Suppressor macrophage treated with lipopolysaccharide for 4 hours (primary cell): Measurements from ENCODE around the gene SPTBN4.
"Not testable (repeated sequence)": the region's sequence is repeated elsewhere in the genome, so short reads cannot be mapped to it uniquely, and the experiment has no call there.

Source experiments
- DNase-seq: peaks from one replicate; pipeline ENCODE4 v3.0.0-alpha.2; 2020

The SPTBN4 gene

DNA sequence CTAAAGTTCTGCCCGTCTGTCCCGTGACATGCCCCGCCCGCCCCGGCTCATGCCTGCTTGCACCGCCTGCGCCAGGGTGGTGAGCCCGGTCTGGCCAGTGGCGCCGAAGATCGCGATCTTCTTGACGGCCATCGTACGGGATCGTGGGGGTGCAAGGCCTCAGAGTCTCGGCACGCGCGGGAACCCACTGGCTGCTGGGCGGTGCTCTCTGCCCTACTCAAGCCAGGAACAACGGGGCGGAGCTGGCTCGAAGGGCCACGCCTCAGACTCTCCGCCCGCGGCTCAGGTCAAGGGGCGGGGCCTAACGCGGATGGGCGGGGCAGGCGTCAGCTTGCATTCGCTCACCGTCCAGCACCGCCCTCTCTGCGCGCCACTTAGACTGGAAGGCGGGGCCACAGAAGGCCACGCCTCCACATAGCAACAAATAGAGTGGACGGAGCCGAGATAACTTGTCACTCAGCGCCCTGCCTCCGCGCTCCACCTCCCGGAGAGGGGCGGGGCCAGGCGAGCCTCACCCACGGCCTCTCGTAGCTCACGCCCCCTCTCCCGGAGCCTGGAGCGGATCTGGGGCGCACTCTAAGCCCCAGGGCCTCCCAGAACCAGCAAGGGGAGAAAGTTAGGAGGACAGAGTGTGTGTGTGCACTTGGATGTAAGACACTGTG lies 1.1 kb upstream of the SPTBN4 start, which contains the start of gene BLVRB:
Gene BLVRB, minus strand, starts transcription at position 189 of the 662 bp plus-strand sequence. Its CDS starts 57 bp downstream, at position 132.
- peak; percentile 100 for DNase-seq

DNA sequence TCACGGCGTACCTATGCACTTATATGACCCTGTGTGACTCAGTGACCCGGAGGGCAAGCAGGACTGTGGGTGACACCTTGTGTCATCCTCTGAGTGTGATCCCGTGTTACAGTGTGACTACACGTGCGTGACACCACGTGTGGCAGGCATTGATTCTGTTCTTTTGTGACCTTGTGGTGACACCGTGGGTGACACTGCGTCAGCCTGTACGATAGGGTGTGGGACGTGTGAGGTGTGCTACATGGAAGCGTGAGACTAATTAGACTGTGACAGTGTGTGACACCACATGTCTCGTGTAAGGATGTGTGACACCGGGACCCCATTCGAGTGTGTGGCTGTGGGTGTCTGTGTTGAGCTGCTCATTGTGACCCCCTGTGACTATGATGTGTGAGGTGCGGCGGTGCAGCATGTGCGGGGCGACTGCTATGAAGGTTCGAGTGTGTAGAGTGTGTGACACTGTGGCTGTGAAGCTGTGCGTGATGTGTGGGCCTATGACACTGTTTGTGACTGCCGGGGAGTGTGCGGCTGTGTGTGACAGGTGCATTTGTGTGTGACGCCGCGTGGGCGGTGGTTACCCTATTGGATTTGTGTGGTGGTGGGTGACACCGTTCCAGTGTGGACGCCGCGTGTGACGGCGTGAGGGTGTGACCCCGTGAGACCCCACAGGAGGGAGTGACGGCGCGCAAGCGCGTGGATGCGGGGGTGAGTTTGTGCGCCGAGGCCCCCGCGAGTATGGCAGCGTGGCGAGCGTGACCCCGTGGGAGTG lies 399 bp upstream of the SPTBN4 start:
- DNase-seq: peak; percentile 78

DNA sequence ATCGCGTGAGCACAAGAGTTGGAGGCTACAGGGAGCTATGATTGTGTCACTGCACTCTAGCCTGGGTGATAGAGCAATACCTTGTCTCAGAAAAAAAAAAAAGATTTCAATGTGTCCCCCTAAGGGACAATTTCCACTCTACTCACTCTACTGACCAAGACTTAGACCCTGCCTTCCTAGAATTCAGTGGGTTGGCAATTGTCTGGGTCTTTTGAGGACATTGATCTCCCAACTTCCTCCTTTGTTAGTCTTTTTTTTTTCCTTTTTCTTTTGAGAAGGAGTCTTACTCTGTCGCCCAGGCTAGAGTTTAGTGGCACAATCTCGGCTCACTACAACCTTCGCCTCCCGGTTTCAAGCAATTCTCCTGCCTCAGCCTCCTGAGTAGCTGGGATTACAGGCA lies 2.2 kb downstream of the SPTBN4 start:
- DNase-seq: peak; percentile 10

DNA sequence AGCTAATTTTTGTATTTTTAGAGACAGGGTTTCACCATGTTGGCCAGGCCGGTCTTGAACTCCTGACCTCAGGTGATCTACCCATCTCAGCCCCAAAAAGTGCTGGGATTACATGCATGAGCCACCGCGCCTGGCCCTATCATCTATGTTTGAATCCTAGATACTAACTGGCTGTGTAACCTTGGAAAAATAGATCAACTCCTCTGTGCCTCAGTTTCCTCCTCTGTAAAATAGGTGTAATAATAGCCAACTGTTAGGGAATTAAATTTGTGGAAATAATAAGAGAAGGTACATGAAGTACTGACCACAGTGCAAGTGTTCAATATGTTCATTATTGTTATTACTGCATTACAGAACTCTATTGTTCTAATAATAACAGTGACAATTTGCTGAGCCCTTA lies 4.3 kb downstream of the SPTBN4 start:
- DNase-seq: no peak

DNA sequence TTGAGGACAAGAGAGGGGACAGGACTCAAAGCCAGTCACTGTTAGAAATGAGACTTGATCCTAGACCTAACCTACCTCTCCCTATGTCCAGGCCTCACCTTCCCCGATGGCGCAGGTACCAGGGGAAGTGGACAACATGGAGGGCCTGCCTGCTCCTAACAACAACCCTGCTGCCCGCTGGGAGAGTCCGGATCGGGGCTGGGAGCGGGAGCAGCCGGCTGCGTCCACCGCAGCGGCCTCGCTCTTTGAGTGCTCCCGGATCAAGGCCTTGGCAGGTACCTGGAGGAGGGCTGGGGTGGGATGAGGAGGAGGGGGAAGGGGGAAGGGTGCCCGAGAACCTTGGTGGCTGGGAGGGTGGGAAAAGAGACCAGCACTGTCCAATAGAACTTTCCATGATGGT lies 5.7 kb downstream of the SPTBN4 start:
- DNase-seq: no peak

DNA sequence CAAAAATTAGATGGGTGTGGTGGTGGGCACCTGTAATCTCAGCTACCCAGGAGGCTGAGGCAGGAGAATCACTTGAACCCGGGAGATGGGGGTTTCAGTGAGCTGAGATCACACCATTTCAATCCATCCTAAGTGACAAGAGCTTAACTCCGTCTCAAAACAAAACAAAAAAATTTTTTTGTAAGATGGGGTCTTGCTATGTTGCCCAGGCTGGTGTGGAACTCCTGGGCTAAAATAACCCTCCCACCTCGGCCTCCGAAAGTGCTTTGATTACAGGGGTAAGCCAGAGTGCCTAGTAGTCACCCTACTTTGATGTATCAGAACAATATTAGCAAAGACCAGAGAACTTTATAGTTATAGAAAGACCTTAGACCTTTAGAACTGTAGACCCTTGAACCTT lies 7.9 kb downstream of the SPTBN4 start:
- DNase-seq: no peak

DNA sequence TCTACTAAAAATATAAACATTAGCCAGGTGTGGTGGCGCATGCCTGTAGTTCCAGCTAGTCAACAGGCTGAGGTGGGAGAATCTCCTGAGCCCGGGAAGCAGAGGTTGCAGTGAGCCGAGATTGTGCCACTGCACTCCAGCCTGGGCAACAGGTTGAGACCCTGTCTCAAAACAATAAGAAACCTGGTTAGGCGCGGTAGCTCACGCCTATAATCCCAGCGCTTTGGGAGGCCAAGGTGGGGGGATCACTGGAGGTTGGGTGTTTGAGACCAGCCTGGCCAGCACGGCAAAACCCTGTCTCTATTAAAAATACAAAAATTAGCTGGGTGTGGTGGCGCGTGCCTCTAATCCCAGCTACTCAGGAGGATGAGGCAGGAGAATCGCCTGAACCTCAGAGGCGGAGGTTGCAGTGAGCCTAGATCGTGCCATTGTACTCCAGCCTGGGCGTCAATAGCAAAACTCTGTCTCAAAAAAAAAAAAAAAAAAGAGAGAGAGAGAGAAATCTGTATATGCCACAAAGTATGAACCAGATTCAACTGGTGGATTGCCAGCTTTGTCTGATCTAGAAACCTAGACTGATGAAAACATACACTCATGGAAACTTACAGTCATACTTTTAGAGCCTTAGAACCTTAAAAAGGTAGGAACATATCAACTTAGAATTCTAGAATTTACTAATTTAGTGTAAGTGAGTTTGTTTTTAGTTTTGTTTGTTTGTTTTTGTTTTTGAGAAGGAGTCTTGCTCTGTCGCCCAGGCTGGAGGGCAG lies 9.3 kb downstream of the SPTBN4 start:
- DNase-seq: not testable (repeated sequence)

DNA sequence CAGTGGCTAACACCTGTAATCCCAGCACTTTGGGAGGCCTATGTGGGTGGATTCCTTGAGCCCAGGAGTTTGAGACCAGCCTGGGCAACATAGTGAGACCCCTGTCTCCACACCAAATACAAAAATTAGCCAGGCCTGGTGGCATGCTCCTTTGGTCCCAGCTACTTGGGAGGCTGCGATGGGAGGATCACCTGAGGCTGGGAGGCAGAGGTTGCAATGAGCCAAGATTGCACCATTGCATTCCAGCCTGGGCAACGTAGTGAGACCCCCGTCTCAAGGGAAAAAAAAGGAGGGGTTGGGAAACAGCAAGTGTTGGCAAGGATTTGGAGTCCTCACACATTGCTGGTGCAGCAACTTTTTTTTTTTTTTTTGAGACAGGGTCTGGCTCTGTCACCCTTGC lies 19.2 kb downstream of the SPTBN4 start:
- DNase-seq: no peak

DNA sequence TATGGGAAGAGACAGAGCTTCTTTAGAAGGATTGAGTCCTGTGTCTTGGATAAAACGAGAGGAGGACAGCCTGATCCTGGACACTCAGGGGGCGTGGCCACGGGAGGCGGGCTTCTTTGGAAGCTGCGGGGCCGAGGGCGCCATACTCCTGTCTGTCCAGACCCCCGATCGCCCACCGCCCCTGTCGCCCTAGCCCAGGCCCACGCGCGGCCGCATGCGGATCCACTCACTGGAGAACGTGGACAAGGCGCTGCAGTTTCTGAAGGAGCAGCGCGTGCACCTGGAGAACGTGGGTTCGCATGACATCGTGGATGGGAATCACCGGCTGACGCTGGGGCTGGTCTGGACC lies 23.1 kb downstream of the SPTBN4 start:
- no peak for DNase-seq

DNA sequence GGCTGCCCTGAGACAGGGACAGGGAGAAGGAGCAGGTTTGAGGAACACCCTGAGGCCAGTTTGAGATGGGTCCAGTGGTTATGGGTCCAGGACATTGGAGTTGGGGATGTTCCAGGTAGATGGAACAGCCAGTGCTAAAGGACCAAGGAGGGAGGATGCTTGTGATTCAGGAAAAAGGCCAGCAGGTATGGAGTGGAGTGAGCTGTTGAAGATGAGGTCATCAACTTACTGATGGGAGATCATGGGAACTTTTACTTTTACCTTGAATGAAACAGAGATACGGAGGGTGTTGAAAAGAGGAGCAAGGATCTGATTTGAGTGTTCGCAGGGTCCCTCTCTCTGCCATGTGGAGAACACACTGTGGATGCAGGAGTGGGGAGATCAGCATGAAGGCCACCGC lies 25.5 kb downstream of the SPTBN4 start:
- DNase-seq: no peak

DNA sequence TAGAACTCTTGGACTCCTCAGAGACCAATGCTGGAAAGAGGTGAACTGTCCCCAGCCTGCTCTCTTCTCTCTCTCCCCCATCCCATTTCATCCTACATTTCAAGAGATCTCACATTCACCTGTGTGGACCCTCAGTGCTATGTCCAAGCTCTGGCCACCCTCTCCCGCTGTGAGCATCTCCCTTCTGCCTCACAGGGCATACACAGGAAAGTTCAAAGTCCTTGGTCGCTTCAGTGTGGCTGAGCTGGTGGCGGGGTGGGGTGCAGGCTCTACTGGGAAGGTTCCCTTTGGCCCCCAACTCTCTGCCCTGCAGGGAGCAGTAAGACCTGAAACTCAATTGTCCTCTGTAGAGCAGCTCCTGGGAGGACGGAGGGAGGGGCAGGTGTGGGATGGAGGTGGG lies 27.0 kb downstream of the SPTBN4 start:
- no peak for DNase-seq

DNA sequence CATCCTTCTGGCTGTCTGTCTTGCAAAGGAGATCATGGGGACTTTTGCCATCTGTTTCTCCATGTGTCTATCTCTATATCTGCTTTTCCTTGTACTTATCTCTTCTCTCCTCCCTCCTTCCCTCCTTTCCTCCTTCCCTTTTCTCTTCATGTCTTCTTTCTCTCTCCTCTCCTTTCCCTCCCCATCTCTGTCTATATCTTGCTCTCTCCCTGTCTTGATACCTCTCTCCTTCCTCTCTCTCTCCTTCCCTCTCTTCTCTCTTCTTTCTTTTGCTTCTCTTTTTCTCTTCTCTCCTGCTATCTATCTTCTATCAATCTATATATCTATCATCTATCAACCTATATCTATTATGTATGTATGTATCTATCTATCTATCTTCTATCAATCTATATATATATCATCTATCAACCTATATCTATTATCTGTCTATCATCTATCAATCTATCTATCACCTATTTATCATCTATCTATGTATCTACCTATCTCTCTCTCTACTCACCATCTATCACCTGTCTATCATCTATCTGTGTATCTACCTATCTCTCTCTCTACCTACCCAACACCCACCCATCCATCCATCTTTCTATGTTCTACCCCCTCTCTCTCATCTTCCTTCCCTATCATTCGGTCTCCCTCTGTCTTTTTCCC lies 27.5 kb downstream of the SPTBN4 start:
- no peak for DNase-seq

DNA sequence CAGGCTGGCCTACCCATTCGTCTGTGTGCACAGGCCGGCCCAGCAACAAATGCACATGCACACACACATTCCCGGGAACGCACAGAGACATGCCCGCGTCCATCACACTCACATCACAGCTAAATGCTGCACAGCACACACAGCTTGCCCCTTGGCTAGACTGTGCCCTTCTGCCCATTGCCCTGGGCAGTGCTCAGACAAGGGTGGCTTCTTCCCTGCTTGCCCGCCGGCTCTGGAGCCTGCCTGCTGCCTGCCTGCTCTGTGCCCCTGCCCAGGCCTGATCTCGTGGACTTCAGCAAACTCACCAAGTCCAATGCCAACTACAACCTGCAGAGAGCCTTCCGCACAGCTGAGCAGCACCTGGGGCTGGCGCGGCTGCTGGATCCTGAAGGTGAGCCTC lies 30.4 kb downstream of the SPTBN4 start:
- no peak for DNase-seq

DNA sequence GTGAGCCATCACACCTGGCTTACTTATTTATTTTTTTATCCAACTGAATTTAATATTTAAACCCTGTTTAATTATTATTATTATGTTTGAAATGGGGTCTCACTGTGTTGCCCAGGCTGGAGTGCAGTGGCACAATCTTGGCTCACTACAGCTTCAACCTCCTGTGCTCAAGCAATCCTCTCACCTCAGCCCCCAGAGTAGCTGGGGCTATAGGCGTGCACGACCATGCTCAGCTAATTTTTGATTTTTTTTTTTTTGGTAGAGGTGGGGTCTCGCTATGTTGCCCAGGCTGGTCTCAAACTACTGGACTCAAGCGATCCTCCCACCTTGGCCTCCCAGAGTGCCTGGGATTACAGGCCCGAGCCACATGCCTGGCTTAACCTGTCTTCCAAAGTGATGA lies 32.5 kb downstream of the SPTBN4 start:
- no peak for DNase-seq

DNA sequence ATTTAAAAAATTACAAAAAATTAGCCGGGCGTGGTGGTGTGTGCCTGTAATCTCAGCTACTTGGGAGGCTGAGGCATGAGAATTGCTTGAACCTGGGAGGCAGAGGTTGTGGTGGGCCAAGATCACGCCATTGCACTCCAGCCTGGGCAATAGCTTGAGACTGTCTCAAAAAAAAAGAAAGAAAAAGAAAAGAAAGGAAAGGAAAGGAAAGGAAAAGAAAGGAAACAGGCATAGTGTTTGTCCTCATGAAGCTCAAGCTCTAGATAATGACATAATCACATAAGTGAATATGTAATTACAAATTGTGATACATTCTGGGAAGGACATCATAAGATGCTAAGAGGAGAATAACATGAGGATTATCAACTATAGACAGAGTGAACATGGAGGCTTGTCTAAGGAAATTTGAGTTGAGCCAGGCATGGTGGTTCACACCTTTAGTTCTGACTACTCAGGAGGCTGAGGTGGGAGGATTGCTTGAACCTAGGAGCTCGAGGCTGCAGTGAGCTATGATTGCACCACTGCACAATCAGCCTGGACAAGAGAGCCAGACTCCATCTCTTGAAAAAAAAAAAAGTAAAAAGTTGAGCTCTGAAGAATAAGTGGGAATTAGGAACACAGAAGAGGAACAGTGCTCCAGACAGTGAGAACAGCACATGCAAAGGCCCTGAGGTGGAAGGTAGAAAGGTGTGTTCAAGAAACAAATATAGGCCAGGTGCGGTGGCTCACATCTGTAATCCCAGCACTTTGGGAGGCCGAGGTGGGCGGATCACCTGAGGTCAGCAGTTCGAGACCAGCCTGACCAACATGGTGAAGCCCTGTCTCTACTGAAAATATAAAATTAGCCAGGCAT lies 34.1 kb downstream of the SPTBN4 start:
- not testable (repeated sequence) for DNase-seq

DNA sequence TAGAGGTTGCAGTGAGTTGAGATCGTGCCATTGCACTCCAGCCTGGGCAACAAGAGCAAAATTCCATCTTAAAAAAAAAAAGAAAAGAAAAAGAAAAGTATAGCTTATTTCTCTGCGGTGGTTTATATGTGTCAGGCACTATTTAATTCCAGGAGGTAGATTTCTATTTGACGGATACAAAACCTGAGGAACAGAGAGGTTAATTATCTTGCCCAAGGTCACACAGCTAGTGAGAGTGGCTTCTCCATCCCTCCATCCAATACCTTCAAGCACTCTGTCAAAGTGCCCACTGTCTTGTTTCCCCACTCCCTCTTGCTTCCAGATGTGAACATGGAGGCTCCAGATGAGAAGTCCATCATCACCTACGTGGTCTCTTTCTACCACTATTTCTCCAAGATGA lies 34.8 kb downstream of the SPTBN4 start:
- no peak for DNase-seq

DNA sequence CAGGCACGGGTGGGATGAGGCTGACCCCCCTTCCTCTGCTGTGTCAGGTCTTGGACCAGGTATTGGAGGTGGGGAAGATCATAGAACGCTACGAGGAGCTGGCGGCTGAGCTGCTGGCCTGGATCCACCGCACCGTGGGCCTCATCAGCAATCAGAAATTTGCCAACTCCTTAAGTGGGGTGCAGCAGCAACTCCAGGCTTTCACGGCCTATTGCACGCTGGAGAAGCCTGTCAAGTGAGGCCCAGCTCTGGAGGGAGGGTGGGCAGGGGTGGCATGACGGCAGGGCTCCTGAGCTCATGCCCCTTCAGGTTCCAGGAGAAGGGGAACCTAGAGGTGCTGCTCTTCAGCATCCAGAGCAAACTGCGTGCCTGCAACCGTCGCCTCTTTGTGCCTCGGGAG lies 35.3 kb downstream of the SPTBN4 start:
- no peak for DNase-seq

DNA sequence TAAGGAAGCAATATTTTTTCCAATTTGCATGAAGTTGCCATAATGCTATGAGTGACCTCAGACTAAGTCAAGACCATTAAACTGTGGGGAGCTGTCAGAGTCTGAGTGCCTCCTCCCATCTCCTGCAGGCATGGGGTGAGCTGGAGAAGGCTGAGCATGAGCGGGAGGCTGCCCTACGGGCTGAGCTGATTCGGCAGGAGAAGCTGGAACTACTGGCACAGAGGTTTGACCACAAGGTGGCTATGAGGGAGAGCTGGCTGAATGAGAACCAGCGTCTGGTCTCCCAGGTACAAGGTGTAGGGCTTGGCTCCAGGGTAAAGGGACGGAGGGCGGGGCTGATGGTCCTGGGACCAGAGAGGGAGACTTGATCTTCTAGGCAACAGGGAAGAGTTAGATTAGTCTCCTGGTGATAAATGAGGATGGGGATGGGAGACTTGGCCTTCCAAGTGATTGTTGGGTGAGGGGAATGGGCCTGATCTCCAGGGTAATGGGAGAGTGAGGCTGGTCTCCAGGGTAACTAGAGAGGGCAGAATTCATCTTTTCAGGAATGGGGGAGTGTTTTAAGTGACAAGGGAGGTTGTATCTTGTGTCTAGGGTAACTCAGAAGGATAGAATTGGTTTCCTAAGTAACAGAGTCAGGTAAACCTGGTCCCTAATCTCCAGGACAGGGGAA lies 36.0 kb downstream of the SPTBN4 start:
- no peak for DNase-seq

DNA sequence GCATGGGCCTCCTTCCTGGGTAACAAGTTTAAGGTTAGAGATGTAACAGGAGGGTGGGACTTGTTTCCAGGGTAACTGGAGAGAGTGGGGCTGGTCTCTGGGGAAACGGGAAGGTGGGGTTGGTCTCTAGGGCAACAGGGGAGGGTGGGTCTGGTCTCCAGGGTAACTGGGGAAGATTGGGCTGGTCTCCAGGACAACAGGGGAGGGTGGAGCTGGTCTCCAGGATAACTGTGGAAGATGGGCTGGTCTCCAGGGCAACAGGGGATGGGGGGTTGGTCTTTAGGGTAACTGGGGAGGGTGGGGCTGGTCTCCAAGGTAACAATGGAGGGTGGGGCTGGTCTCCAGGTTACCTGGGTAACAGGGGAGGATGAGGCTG lies 36.5 kb downstream of the SPTBN4 start:
- no peak for DNase-seq

DNA sequence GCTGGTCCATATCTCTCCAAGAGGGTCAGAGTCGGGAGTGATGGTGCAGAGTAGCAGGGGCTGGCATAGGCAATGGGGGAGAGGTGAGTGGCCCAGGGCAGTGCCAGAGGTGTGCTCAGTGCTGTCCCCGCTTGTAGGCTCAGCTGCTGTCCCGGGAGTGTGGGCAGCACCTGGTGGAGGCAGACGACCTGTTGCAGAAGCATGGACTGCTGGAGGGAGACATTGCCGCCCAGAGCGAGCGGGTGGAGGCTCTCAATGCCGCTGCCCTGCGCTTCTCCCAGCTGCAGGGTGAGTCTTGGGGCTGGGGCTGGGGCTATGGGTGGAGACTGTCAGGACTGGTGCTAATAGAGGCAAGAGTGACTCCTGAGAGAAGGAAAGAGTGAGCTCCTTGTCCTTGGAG lies 39.3 kb downstream of the SPTBN4 start:
- DNase-seq: no peak

DNA sequence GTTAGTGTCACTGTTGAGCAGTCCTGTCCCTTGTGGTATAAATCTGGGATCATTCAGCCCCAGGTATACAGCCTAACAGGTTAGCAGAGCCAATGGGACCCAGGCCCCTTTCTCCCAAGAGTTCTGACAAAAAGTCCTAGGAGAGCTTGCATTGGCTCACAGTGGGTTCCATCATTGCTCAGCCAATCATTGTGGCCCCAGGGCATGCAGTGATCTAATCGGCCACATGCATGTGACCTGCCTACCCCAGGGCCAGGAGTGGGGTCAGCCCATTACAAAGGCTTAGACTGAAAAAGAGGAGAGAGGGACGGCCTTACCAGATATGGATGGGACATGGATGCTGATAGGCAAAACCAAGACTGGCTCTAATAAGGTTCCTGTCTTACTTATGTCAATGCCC lies 41.1 kb downstream of the SPTBN4 start:
- DNase-seq: no peak

DNA sequence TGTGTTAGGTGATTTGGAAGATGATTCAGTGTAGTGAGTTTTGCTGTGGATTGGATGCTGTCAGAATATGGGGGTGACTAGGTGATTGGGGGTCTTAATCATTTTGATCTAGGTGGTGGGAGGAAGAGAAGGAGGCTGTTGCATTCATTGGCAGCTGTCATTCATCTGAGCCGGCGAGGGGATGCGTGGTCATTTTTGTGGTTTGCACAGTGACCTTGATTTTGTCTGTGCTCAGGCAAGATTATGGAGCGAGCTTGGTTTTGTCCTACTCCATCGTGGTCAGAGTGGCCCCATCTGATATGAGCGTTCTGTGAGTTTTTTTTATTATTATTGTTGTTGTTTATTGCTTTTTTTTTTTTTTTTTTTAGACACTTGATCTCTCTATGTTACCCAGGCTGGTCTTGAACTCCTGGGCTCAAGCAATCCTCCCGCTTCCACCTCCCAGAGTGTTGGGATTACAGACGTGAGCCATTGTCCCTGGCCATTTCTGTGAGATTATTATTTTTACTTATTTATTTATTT lies 42.0 kb downstream of the SPTBN4 start:
- DNase-seq: no peak
